NCI-H187 treated with DMSO at 0.1 percent for 48 hours (cell line): ENCODE measurements around the gene LARP7.
"Not testable (repeated sequence)": the region's sequence is repeated elsewhere in the genome, so short reads cannot be mapped to it uniquely, and the experiment has no call there.

ENCODE experiments used
- DNase-seq: peaks from one replicate; lab custom pipeline; 2025; lab: John Stamatoyannopoulos, UW

The LARP7 gene

DNA sequence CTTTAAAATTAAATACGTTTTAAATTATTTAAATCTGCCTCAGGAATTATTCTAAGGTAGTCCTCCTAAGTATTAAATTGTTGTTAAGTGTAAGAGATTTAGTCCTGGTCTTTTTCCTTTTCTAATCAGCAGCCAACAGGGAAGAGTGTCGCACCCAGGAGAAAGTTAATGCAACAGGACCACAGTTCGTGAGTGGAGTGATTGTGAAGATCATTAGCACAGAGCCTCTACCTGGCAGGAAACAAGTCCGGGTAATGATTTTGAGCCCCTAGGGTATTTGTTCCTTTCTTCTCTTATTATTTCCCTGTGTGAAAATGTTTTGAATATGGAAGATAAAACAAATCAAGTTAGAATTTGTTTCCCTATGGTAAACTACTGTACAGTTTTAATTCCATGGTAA lies 13.4 kb downstream of the LARP7 start:
- DNase-seq, result no peak

DNA sequence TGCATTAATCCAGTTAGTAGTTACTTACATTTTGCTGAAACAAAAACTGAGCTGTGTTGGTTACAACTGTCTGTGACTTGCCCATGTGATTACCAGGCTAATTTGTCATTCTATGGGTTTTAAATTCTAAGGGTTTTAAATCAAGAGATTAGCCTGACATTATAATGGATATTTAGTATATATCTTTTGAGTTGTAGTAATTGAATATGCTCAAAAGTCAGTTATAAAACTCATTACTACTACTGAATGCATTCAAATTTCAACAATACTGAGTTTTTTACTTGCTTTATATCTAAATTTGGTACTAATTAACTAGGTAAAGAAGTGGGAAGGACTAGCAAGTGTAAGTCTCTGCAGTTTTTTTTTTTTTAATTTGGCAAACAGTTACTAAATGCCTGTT lies 14.7 kb downstream of the LARP7 start:
- DNase-seq, result no peak

DNA sequence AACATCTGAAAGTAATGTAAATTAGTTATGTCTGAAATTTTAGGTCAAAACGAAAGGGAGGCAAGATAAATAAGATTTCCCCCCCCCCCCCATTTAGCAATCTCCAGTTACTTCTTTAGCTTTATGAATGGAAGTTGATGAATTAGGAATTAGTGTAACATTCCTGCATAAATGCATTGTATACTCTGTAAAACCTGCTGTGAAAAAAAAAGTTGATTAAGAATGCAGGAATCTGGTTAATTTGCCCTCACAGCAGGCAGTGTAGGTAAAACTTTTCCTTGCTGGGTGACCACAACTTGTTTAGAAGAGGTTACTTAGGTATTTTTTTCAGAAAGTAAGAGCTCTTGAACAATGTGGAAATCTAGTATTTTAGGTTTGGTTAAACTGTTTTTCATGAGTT lies 15.3 kb downstream of the LARP7 start:
- DNase-seq, result no peak

DNA sequence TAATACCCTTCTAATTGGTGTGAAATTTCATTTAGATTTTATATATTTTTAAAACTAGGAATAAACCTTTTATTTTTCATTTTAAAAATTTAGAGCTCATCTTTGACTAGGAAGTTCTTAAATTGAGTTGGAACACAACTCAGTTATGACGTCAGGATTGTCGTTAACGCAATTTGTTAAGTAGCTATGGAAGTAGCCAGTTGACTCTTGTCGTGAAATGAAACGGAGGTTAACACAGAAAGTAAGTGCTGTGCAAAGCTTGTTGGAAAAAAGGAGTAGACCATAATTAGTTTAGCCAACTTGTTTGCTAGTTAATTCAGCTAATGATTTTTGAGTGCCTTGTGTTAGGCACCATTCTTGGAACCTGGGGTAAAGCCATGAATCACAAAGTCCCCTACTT lies 18.3 kb downstream of the LARP7 start:
- no peak for DNase-seq

DNA sequence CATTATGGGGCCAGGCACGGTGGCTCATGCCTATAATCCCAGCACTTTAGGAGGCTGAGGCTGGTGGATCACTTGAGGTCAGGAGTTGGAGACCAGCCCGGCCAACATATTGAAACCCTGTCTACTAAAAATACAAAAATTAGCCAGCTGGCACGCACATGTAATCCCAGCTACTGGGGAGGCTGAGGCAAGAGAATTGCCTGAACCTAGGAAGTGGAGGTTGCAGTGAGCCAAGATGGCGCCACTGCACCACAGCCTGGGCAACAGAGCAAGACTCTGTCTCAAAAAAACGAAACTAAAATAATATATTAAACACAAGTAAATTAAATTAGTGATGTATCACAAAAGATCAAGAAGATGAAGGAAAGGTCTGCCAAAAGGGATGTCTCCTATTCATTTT lies 19.2 kb downstream of the LARP7 start:
- not testable (repeated sequence) for DNase-seq

DNA sequence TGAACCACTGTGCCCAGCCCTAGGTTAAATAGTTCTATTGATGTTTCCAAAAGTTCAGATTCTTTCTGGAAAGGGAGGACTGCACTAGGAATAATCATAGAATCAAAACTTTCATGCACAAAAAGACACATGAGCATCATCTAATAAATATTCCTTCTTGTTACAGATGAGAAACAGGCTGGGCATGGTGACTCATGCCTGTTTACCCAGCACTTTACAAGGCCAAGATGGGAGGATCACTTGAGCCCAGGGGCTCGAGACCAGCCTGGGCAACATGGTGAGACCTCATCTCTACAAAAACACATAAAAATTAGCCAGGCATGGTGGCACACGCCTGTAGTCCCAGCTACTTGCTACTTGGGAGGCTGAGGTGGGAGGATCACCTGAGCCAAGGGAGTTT lies 27.7 kb downstream of the LARP7 start:
- DNase-seq, result no peak

DNA sequence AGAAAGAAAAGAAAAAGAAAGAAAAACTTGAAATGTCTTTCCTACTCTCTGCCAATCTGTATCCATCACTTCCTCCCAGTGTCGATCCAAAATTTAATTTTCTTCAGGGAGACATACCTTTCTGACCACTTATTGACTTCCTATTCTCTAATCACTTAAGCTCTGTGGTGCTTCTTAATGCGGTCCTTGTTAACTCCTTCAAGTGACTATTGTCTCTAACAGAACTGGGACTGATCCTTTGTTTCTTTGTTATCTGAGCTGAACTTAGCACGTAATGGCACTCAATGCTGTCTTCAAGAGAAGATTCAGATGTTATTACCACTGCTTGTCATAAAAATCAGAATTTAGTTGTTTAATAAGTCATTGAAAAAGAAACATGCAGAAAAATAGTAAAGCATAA lies 31.2 kb downstream of the LARP7 start:
- DNase-seq, result no peak

DNA sequence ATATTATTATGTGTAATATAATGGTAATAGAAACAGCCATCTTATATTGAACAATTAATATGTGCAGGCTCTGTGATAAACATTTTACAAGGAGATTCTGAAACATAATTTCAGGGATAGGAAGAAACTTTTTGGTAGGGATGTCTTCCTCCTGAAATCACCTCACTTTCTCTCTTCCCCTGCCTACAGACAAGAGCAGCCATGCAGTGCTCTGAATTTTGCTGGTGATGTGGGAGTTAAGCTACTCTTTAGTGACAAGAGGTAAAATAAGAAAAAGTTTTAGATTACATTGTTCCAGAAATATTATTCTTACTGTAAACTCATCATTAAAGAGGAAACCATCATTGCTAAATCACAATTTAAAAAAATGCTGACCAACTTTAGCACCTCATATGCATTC lies 36.1 kb downstream of the LARP7 start:
- DNase-seq, result no peak

DNA sequence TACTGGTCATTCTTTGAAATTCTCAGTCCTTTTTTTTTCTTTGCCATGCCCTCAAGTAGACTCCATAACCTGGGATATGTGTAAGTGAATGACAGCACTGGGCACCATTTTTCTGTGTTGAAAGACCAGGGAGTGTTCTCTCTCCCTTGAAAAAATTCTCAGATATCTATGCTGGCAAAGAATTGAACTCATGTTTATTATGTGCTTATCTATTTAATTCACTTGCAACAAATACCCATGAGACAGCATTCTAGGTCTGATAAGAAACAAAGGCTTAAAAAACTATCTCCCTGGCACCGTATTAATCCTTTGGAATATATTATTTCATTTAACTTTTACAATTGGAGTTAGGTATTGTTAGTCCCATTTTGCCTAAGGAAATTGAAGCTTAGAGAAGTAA lies 36.7 kb downstream of the LARP7 start:
- no peak for DNase-seq

DNA sequence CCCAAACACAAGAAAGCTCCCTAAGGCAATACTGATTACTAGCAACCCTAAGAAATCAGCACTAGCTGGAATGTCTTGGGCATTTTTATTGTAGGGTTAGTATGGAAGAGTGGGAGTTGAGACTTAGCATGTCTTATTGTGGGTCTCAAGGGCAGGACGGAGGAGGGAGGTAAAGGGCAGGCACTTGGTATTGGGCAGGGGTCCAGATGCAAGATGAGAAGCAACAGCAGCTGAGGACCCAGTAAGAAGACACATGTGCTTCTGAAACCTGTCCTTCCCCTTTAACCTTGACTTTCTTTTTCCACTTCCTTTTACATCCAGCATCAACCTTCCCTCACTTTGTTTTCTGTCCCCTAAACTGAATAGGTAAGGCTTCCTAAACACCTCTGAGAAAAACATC lies 37.4 kb downstream of the LARP7 start:
- no peak for DNase-seq

DNA sequence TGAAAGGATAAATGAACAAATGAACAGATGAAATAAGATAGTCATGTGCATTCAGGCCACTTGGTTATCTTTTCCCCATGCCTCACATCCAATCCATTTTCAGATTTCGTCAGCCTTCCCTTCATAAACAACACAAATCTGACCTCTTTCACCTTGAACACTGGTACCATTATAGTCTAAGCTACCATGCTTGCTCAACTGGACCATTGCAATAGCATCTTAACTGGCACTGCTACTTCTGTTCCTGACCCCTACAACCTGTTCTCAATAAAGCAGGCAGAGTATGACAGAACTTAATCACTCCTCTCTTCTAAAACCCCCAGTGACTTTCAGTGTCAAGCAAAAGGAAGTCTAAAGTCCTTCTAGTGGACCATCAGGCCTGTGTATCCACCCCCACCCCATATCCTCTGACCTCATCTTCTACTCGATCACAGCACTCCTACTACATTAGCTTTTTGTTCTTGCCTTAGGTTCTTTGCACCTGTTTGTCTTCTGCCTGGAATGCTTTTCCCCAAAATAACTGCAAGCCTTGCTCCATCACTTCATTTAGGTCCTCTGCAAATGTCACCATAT lies 40.7 kb downstream of the LARP7 start:
- DNase-seq, result no peak

DNA sequence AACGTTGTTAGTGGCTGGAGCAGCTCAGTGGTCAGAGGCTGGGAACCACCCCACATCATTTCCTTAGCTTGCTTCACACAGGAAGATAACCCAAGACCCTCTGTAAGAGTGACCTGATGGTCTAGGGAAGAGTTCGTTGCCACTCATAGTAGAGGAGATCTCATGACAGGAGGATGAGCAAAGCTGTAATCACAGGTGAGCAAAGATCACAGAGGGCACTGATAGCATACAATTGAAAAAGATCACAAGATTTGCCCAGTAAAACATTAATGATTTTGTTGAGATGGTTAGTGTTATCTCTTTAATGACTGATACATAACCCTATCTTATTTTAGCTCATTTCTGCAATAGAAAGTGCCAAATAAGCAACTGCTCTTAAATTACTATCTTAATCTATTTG lies 44.1 kb downstream of the LARP7 start:
- no peak for DNase-seq

DNA sequence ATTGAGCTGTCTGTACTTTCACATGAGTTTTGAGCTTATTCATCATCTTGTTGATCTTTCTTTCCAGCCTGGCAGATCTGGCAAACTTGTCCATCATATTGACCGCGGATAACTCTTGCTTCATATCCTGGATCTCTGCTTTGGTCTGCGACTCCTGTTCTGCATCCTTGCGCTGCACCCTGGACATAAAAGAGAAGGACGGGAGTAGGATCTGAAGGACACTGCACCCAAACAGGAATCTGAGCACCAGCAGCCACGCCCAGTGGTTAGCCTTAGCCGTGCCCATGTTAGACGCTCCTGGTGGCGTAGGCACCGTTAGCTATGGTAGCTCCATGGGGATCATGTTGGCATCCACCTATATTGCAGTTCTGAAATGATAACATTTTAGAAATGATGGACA lies 56.6 kb downstream of the LARP7 start:
- DNase-seq, result no peak

DNA sequence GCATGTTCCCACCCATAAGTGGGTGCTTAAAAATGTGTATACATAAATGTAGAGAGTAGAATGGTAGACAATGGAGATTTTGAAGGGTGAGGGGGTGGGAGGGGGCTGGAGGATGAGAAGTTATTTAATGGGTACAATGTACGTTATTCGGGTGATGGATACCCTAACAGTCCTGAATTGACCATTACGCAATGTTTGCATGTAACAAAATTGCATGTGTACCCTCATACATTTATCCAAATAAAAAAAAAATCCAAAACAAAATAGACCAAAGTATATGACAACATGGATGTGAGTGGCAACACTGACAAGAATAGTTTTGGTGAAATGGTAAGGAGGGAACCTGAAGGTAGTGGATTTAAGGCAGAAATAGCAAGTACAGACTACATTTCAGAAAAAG lies 63.7 kb downstream of the LARP7 start:
- no peak for DNase-seq

DNA sequence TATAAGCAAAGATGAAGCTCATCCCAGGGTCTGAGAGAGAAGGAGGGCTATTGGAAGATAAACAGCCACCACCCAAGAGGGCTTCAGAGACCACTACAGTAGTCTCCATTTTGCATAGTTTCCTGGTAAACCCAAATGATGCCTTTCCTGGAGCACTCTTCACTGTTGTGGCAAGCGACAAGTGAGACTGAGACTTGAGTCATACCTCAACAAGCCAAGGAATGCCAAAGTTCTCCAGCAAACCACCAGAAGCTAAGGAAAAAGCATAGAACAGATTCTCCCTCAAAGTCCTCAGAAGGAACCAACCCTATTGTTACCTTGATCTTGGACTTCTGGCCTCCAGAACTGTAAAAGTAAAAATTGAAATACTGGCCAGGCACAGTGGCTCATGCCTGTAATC lies 65.9 kb downstream of the LARP7 start:
- DNase-seq, result no peak

DNA sequence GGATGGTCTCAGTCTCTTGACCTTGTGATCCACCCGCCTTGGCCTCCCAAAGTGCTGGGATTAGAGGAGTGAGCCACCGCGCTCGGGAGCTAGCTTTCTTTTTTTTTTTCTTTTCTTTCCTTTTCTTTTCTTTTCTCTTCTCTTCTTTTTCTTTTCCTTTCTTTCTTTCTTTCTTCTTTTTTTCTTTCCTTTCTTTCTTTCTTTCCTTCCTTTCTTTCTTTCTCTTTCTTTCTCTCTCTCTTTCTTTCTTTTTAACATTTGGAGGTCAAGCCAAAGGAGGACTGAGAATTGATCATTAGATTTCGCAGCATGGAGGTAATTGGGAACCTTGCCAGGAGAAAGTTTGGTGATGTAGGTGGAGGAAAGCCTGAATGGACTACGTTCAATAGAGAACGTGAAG lies 67.4 kb downstream of the LARP7 start:
- DNase-seq, result no peak

DNA sequence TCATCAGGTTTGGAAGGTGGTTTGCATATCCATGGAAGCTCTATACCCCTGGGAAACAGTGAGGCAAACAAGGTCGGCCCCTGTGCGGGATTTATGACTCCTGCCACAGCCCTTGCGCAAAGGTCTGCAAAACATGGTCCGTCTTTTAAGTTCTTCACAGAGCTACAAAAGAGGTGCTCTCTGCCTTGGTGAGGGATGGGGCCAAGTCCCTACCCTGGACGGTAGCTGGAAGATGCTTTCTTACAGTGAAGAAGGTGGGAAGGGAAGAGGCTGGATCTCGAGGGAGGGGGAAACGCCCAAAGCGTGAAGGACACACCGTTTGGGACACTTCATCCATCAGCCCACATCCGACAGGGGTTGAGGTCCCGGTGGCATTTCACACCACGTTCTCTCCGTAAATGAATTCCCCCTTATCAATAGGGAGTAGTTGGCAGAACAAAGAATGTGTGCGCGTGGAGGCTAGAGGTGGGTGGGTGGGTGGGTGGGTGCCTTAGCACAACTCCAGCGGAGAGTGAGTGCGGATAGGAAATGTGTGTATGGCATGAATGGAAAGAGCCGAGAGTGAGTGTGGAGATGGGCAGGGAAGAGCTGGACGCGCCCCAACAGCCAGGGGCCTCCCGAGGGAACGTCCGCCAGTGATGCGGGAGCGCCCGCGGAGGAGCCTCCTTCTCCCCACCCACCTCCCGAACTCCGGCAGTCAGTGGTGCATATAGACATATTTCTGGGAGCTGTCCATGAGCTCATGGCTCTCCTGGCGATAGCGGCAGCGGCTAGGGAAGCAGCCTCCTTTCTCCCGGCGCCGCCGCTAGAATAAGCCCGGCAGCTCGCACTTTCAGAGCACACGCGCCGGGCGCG lies 68.3 kb downstream of the LARP7 start:
- DNase-seq, result no peak

DNA sequence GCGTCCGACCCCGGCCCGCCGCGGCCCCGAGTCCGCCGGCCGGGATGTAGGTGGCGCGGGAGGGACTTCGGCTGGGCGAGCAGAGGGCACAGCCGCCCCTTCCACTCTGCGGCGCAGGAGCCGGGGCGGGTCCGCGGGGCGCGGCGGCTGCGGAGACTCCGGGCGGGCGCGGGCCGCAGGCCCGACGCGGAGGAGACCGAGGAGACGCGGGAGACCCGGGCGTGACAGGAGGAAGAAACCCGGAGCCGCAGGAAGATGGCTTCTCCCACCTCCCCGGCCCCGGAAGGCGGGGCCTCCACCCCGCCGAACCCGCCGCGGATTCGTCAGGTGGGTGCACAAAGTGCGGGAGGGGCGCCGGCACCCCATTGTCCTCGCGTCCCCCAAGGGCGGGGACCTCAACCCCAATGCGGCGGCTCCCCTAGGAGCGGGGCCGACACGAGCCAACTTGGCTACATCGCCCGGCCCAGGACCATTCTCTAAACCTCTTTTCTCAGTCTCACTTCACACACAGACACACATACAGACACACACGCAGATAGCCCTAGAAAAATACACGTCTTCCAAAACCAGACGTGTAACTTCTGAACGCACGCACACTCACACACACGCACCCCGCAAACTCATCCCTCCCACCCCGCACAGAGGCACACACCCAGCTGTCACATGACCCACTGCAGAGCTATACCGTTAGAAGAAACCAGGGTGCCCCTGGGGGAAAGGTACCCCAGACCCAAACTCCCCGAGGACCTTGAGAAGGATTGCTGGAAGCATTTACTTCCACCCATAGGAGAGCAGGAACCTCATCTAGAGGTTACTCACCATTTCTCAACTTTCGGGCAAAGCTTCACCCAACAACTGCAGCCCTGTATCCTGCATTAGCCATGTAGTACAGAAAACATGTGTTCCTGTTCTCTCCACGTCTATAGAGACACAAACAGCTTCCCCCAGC lies 69.2 kb downstream of the LARP7 start:
- not testable (repeated sequence) for DNase-seq

DNA sequence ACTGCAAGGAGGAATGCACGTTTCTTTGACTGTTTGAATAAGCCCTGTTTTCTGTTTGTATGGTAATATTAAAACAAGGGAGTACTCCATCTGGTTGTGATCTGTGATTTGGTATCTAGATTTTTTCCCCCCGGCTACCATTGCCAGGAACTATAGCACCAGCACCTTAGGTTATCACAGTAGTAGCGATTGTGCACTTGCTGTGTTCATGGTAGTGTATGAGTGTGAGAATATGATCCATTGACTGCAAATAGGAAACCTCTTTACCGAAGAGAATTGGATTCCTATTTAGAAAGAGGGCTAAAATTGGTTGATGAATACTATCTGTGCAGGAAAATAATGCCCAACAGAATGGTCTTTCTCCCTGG lies 69.9 kb downstream of the LARP7 start:
- no peak for DNase-seq
